GM12864 (cell line): Measurements from ENCODE around the gene EXOC3L4.
"Not testable (repeated sequence)": the region's sequence is repeated elsewhere in the genome, so short reads cannot be mapped to it uniquely, and the experiment has no call there.

Source experiments
- DNase-seq: peaks from one replicate; pipeline ENCODE4 v3.0.0-alpha.2; 2011; ENCODE audit warnings: low read depth
- H3K4me3 ChIP-seq: 2 replicates; pipeline ENCODE4 v1.5.1; 2011; ENCODE audit warnings: mild to moderate bottlenecking, low read depth, low read length, control low read depth
- CTCF ChIP-seq: IDR thresholded peaks from 2 replicates; pipeline ENCODE4 v1.5.1; 2011; ENCODE audit warnings: low read depth, mild to moderate bottlenecking, moderate library complexity, low read length, control low read depth, inconsistent platforms; ENCODE audit errors: missing control alignments

EXOC3L4 gene

GRCh38 chr14:103094406-103095209, at the start of gene EXOC3L4:
TSS of gene EXOC3L4 (plus strand) at chr14:103094725. CDS start at chr14:103100220, 5,495 bp downstream.
- H3K4me3 ChIP-seq, result no peak within 1 kb of the TSS
- DNase-seq, result no peak
- no peak for TF ChIP-seq CTCF

- no peak for TF ChIP-seq CTCF
- DNase-seq, result no peak
- peak overlapping the region; percentile 39 for H3K4me3 ChIP-seq
Measured at GRCh38 chr14:103045371-103045869, 49.1 kb upstream of the EXOC3L4 start.

GRCh38 chr14:103047453-103047852, 47.1 kb upstream of the EXOC3L4 start:
- not testable (repeated sequence) for DNase-seq, H3K4me3 ChIP-seq

- no peak for TF ChIP-seq CTCF
- DNase-seq, result no peak
Measured at GRCh38 chr14:103050935-103051334, 43.6 kb upstream of the EXOC3L4 start.

GRCh38 chr14:103052407-103052806, 42.1 kb upstream of the EXOC3L4 start:
- no peak overlapping the region for H3K4me3 ChIP-seq
- no peak for DNase-seq
- no peak for TF ChIP-seq CTCF

More at GRCh38 chr14:103050935-103051334, 43.6 kb upstream of the EXOC3L4 start:
- no peak overlapping the region for H3K4me3 ChIP-seq

GRCh38 chr14:103055695-103056094, 38.8 kb upstream of the EXOC3L4 start:
- no peak for TF ChIP-seq CTCF
- no peak overlapping the region; the same call in 1 of the 2 replicates for H3K4me3 ChIP-seq

GRCh38 chr14:103056322-103057027, 38.0 kb upstream of the EXOC3L4 start:
- H3K4me3 ChIP-seq, result peak overlapping the region; percentile 82
- no peak for TF ChIP-seq CTCF
- no peak for DNase-seq

More at GRCh38 chr14:103055695-103056094, 38.8 kb upstream of the EXOC3L4 start:
- no peak for DNase-seq
